GM12875 (cell line): ENCODE data around the gene WDR81.

Experiments
- H3K4me3 ChIP-seq: one replicate; pipeline ENCODE4 v1.5.1; 2011; ENCODE audit warnings: low read depth, low read length, control low read depth
- TF ChIP-seq, protein P1 (sequence below): IDR thresholded peaks from 2 replicates; pipeline ENCODE4 v1.5.1; 2011; ENCODE audit warnings: low read depth, mild to moderate bottlenecking, control low read depth, inconsistent platforms, low read length, moderate library complexity, borderline replicate concordance; ENCODE audit not compliant: insufficient read depth

Gene WDR81

GRCh38 chr17:1713878-1714426, 10.6 kb upstream of the WDR81 start:
- TF ChIP-seq, protein P1, sequence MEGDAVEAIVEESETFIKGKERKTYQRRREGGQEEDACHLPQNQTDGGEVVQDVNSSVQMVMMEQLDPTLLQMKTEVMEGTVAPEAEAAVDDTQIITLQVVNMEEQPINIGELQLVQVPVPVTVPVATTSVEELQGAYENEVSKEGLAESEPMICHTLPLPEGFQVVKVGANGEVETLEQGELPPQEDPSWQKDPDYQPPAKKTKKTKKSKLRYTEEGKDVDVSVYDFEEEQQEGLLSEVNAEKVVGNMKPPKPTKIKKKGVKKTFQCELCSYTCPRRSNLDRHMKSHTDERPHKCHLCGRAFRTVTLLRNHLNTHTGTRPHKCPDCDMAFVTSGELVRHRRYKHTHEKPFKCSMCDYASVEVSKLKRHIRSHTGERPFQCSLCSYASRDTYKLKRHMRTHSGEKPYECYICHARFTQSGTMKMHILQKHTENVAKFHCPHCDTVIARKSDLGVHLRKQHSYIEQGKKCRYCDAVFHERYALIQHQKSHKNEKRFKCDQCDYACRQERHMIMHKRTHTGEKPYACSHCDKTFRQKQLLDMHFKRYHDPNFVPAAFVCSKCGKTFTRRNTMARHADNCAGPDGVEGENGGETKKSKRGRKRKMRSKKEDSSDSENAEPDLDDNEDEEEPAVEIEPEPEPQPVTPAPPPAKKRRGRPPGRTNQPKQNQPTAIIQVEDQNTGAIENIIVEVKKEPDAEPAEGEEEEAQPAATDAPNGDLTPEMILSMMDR = peak; percentile 47
- H3K4me3 ChIP-seq = no peak overlapping the region

- TF ChIP-seq, protein P1 = no peak
Measured at GRCh38 chr17:1714427-1714979, 10.0 kb upstream of the WDR81 start.

GRCh38 chr17:1714980-1715802, 9.3 kb upstream of the WDR81 start:
- peak overlapping the region; percentile 47 for H3K4me3 ChIP-seq
- TF ChIP-seq, protein P1 = no peak

More at GRCh38 chr17:1714427-1714979, 10.0 kb upstream of the WDR81 start:
- no peak overlapping the region for H3K4me3 ChIP-seq

DNA sequence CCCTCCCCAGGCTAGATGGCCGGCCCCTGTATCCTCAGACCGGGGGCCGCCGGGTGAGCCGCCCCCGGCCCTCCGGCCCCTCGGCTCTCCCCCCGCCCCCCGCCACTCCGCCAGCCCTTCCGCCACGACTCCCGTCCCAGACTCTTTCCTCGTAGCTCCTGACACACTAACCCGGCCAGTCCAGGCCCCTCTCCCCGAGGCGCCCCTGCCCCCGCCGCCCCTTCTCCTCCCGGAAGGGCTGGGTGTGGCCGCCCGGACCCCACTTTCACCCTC, 8.8 kb upstream of the WDR81 start:
- H3K4me3 ChIP-seq = peak overlapping the region; percentile 47
- TF ChIP-seq, protein P1 = no peak

GRCh38 chr17:1716076-1716911, 8.2 kb upstream of the WDR81 start:
- peak overlapping the region; percentile 91 for H3K4me3 ChIP-seq
- TF ChIP-seq, protein P1 = no peak

GRCh38 chr17:1716912-1717695, 7.4 kb upstream of the WDR81 start:
- TF ChIP-seq, protein P1 = no peak
- H3K4me3 ChIP-seq = peak overlapping the region; percentile 91
